GM19099 (cell line): ENCODE data around the gene TAS2R40.

Source experiments
- POLR2A ChIP-seq: IDR thresholded peaks from 3 replicates; pipeline ENCODE4 v1.6.1; 2011; ENCODE audit warnings: low read depth; ENCODE audit not compliant: insufficient read length; ENCODE audit errors: extremely low read depth

TAS2R40 gene

GRCh38 chr7:143221737-143222136 lies at the start of gene TAS2R40:
TAS2R40 (plus strand) TSS chr7:143222037; CDS start chr7:143222079, 42 bp downstream.
- TF ChIP-seq POLR2A, result no peak

GRCh38 chr7:143172354-143172753 lies 49.5 kb upstream of the TAS2R40 start:
- no peak for TF ChIP-seq POLR2A

- no peak for TF ChIP-seq POLR2A
Measured at GRCh38 chr7:143176128-143176527, 45.7 kb upstream of the TAS2R40 start.

- no peak for TF ChIP-seq POLR2A
Measured at GRCh38 chr7:143177374-143178119, 44.3 kb upstream of the TAS2R40 start.

GRCh38 chr7:143181349-143181748 lies 40.5 kb upstream of the TAS2R40 start:
- TF ChIP-seq POLR2A, result no peak

GRCh38 chr7:143183024-143183423 lies 38.8 kb upstream of the TAS2R40 start, which contains the start of gene TAS2R39:
TAS2R39 (plus strand) TSS chr7:143183419; CDS start chr7:143183419, 0 bp downstream.
- no peak for TF ChIP-seq POLR2A

- no peak for TF ChIP-seq POLR2A
Measured at GRCh38 chr7:143185551-143185950, 36.3 kb upstream of the TAS2R40 start.

GRCh38 chr7:143188994-143189393 lies 32.8 kb upstream of the TAS2R40 start:
- TF ChIP-seq POLR2A, result no peak

- TF ChIP-seq POLR2A, result no peak
Measured at GRCh38 chr7:143193880-143194279, 28.0 kb upstream of the TAS2R40 start.

GRCh38 chr7:143199040-143199439 lies 22.8 kb upstream of the TAS2R40 start:
- no peak for TF ChIP-seq POLR2A

GRCh38 chr7:143202161-143202560 lies 19.7 kb upstream of the TAS2R40 start:
- no peak for TF ChIP-seq POLR2A

GRCh38 chr7:143203386-143203785 lies 18.5 kb upstream of the TAS2R40 start:
- TF ChIP-seq POLR2A, result no peak

GRCh38 chr7:143205560-143206293 lies 16.1 kb upstream of the TAS2R40 start:
- no peak for TF ChIP-seq POLR2A

- TF ChIP-seq POLR2A, result no peak
Measured at GRCh38 chr7:143210541-143210940, 11.3 kb upstream of the TAS2R40 start.

- TF ChIP-seq POLR2A, result no peak
Measured at GRCh38 chr7:143214789-143215679, 6.8 kb upstream of the TAS2R40 start.

- no peak for TF ChIP-seq POLR2A
Measured at GRCh38 chr7:143216151-143216550, 5.7 kb upstream of the TAS2R40 start.

GRCh38 chr7:143216686-143217085 lies 5.2 kb upstream of the TAS2R40 start:
- TF ChIP-seq POLR2A, result no peak
